Stimulated activated CD8-positive, alpha-beta memory T cell treated with anti-CD3 and anti-CD28 coated beads, Interleukin-15, amount 100 ng/mL, for 48 hours (primary cell): ENCODE results near the gene FHDC1.

ENCODE experiments used
- DNase-seq, 2 donors: peaks; one replicate each; pipeline ENCODE4 v3.0.0-alpha.2; 2020; ENCODE audit warnings: low read depth in 2 of 2

Gene FHDC1

GRCh38 chr4:153005899-153006381, 69.8 kb downstream of the FHDC1 start:
- no peak for DNase-seq

- DNase-seq = no peak
Observed at GRCh38 chr4:153008578-153009199, 72.6 kb downstream of the FHDC1 start.

- DNase-seq = no peak
Observed at GRCh38 chr4:153010146-153010545, 74.0 kb downstream of the FHDC1 start.

- no peak for DNase-seq
Observed at GRCh38 chr4:153013202-153013977, 77.3 kb downstream of the FHDC1 start.

GRCh38 chr4:153014460-153014859, 78.3 kb downstream of the FHDC1 start:
- no peak for DNase-seq

GRCh38 chr4:153016592-153016991, 80.5 kb downstream of the FHDC1 start:
- DNase-seq = no peak

GRCh38 chr4:153018031-153018430, 81.9 kb downstream of the FHDC1 start:
- no peak for DNase-seq

- no peak for DNase-seq
Observed at GRCh38 chr4:153018684-153019083, 82.6 kb downstream of the FHDC1 start.

- no peak for DNase-seq
Observed at GRCh38 chr4:153019906-153020305, 83.8 kb downstream of the FHDC1 start.

GRCh38 chr4:153020457-153020856, 84.3 kb downstream of the FHDC1 start:
- no peak for DNase-seq

- DNase-seq = no peak
Observed at GRCh38 chr4:153021276-153021675, 85.2 kb downstream of the FHDC1 start.

- no peak for DNase-seq
Observed at GRCh38 chr4:153022241-153022715, 86.2 kb downstream of the FHDC1 start.

GRCh38 chr4:153023139-153023538, 87.0 kb downstream of the FHDC1 start:
- no peak for DNase-seq

GRCh38 chr4:153023692-153024394, 87.7 kb downstream of the FHDC1 start:
- DNase-seq = no peak

- DNase-seq = no peak
Observed at GRCh38 chr4:153024466-153024865, 88.3 kb downstream of the FHDC1 start.

GRCh38 chr4:153025406-153025805, 89.3 kb downstream of the FHDC1 start:
- DNase-seq = no peak

GRCh38 chr4:153026591-153027346, 90.6 kb downstream of the FHDC1 start:
- no peak for DNase-seq

- no peak for DNase-seq
Observed at GRCh38 chr4:153027866-153028265, 91.7 kb downstream of the FHDC1 start.

- DNase-seq = no peak
Observed at GRCh38 chr4:153028535-153028934, 92.4 kb downstream of the FHDC1 start.
